GM23248 (cell line): Measurements from ENCODE around the gene FRAS1. TPM values are rescaled to one million over a fixed set of nuclear protein-coding genes. Genes with fewer than 3 reads are reported as not detected.

ENCODE experiments used
- DNase-seq: peaks from one replicate; pipeline ENCODE4 v3.0.0-alpha.2; 2015
- H2AFZ ChIP-seq: fragments of 200-600 bp; sonication (generic); 2 replicates; pipeline ENCODE4 v1.6.1; 2016; ENCODE audit warnings: antibody characterized with exemption
- H3F3A ChIP-seq: fragments of 200-600 bp; sonication (generic); 2 replicates; pipeline ENCODE4 v1.6.1; 2016; ENCODE audit warnings: mild to moderate bottlenecking, antibody characterized with exemption, mixed run types; ENCODE audit not compliant: insufficient read depth
- H3K27ac ChIP-seq: fragments of 200-600 bp; sonication (generic); 2 replicates; pipeline ENCODE4 v1.5.1; 2016; ENCODE audit warnings: mild to moderate bottlenecking
- H3K27me3 ChIP-seq: fragments of 200-600 bp; sonication (generic); replicated peaks from 2 replicates; pipeline ENCODE4 v1.6.1; 2016; ENCODE audit warnings: mild to moderate bottlenecking; ENCODE audit not compliant: insufficient read depth
- H3K36me3 ChIP-seq: fragments of 200-600 bp; sonication (generic); 2 replicates; pipeline ENCODE4 v1.6.1; 2016; ENCODE audit warnings: low read depth, mild to moderate bottlenecking
- H3K4me1 ChIP-seq: fragments of 200-600 bp; sonication (generic); 2 replicates; pipeline ENCODE4 v1.6.1; 2016; ENCODE audit warnings: mild to moderate bottlenecking; ENCODE audit not compliant: insufficient read depth
- H3K4me2 ChIP-seq: fragments of 200-600 bp; sonication (generic); one replicate; pipeline ENCODE4 v1.6.1; 2016; ENCODE audit warnings: mild to moderate bottlenecking; ENCODE audit not compliant: unreplicated experiment
- H3K4me3 ChIP-seq: fragments of 200-600 bp; sonication (generic); 2 replicates; pipeline ENCODE4 v1.5.1; 2016; ENCODE audit warnings: mild to moderate bottlenecking
- H3K79me2 ChIP-seq: fragments of 200-600 bp; sonication (generic); 2 replicates; pipeline ENCODE4 v1.6.1; 2016; ENCODE audit warnings: mild to moderate bottlenecking; ENCODE audit not compliant: insufficient read depth
- H3K9ac ChIP-seq: fragments of 200-600 bp; sonication (generic); 2 replicates; pipeline ENCODE4 v1.6.1; 2016; ENCODE audit warnings: mild to moderate bottlenecking
- H3K9me2 ChIP-seq: fragments of 200-600 bp; sonication (generic); 2 replicates; pipeline ENCODE4 v1.6.1; 2016; ENCODE audit warnings: mixed run types, mild to moderate bottlenecking, moderate library complexity; ENCODE audit not compliant: insufficient read depth
- H3K9me3 ChIP-seq: fragments of 200-600 bp; sonication (generic); one replicate; pipeline ENCODE4 v1.6.1; 2017; ENCODE audit warnings: low read depth
- H4K20me1 ChIP-seq: fragments of 200-600 bp; sonication (generic); 2 replicates; pipeline ENCODE4 v1.6.0; 2016; ENCODE audit not compliant: insufficient read depth
- EZH2 ChIP-seq: fragments of 200-600 bp; sonication (generic); IDR thresholded peaks from 2 replicates; pipeline ENCODE4 v1.6.1; 2018; ENCODE audit warnings: antibody characterized with exemption, mild to moderate bottlenecking; ENCODE audit not compliant: insufficient read depth, poor library complexity, severe bottlenecking
- EZH2phosphoT487 ChIP-seq: fragments of 200-600 bp; sonication (generic); IDR thresholded peaks from 2 replicates; pipeline ENCODE4 v1.6.1; 2018; ENCODE audit warnings: antibody characterized with exemption, moderate library complexity, mild to moderate bottlenecking, low read depth; ENCODE audit not compliant: insufficient read depth
- WGBS, 2 experiments: methylation state at CpG; one replicate each; pipeline ENCODE4 v1.1.6; 2015 to 2017; ENCODE audit warnings: low lambda C conversion rate in 2 of 2, low coverage in 1 of 2; ENCODE audit errors: missing lambda C conversion rate in 2 of 2; 5-methylcytosine and 5-hydroxymethylcytosine counted together
- in situ Hi-C: fragments of 300-500 bp; cut with MboI; formaldehyde crosslinking; loops from 2 replicates; pipeline ENCODE4 v1.15.0; 2020
- polyA plus RNA-seq: library from polyadenylated mRNA; unstranded; fragments of >200 nt; fragmentation: Nextera tagmentation; extraction: Ambion mirVana; gene quantifications from 2 replicates; pipeline ENCODE4 v1.2.1, GENCODE V29; 2016
- total RNA-seq: library from RNA; depleted of rRNA; stranded (reverse); fragments of >200 nt; shearing (Covaris generic); gene quantifications from 2 replicates; pipeline ENCODE4 v1.2.3, GENCODE V29; 2014

The FRAS1 gene
- total and polyA plus RNA-seq, 2 experiments from 2014 or later = 6.5 to 19.8 TPM

DNA sequence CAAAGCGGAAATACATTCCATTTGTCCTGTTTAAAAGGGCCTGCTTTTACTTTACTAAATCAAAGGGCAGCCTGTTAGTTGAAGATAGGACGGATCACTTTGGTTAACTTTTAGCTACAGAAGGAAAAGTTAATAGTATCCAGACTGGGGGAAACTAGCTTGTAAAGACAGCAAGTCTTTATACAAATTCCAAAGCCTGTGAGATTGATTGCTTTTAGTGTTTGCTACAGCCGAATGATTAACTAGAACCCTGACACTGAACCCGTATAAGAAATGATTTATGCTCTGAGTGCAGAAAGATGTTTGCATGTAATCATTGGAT, 93.4 kb downstream of the FRAS1 start:
- H3F3A ChIP-seq = no peaks in the 10 kb centered on the region
- H2AFZ ChIP-seq = no peak overlapping the region
- no peaks in the 10 kb centered on the region for H3K9me3 ChIP-seq
- WGBS, 2 experiments = 58 to 64% methylated on average over 4 of the region's 4 CpGs
- no peak for TF ChIP-seq EZH2phosphoT487
- no peak for TF ChIP-seq EZH2
- in situ Hi-C loops = no loop called here
- no peaks in the 10 kb centered on the region for H4K20me1 ChIP-seq
- H3K36me3 ChIP-seq = no peaks in the 10 kb centered on the region
- DNase-seq = no peak
- no peak overlapping the region for H3K27ac ChIP-seq
- no peaks in the 10 kb centered on the region for H3K79me2 ChIP-seq
- no peak overlapping the region for H3K4me3 ChIP-seq
- H3K4me1 ChIP-seq = no peaks in the 10 kb centered on the region
- H3K9me2 ChIP-seq = no peaks in the 10 kb centered on the region
- H3K4me2 ChIP-seq = no peak overlapping the region
- no peaks in the 10 kb centered on the region for H3K27me3 ChIP-seq
- no peak overlapping the region for H3K9ac ChIP-seq

- no peaks in the 10 kb centered on the region for H3K4me1 ChIP-seq
- H3F3A ChIP-seq = no peaks in the 10 kb centered on the region
- no peak overlapping the region for H2AFZ ChIP-seq
- no peak for TF ChIP-seq EZH2phosphoT487
- H3K4me3 ChIP-seq = no peak overlapping the region
- in situ Hi-C loops = no loop called here
- no peaks in the 10 kb centered on the region for H4K20me1 ChIP-seq
- H3K9me3 ChIP-seq = no peaks in the 10 kb centered on the region
- no peaks in the 10 kb centered on the region for H3K27me3 ChIP-seq
- no peak overlapping the region for H3K9ac ChIP-seq
- no peaks in the 10 kb centered on the region for H3K9me2 ChIP-seq
- no peak for DNase-seq
- no peak overlapping the region for H3K4me2 ChIP-seq
- 64 to 73% methylated on average over 3 of the region's 3 CpGs for WGBS, 2 experiments
- no peaks in the 10 kb centered on the region for H3K36me3 ChIP-seq
- no peaks in the 10 kb centered on the region for H3K79me2 ChIP-seq
- H3K27ac ChIP-seq = no peak overlapping the region
Observed at GRCh38 chr4:78152795-78153194, 95.7 kb downstream of the FRAS1 start.

DNA sequence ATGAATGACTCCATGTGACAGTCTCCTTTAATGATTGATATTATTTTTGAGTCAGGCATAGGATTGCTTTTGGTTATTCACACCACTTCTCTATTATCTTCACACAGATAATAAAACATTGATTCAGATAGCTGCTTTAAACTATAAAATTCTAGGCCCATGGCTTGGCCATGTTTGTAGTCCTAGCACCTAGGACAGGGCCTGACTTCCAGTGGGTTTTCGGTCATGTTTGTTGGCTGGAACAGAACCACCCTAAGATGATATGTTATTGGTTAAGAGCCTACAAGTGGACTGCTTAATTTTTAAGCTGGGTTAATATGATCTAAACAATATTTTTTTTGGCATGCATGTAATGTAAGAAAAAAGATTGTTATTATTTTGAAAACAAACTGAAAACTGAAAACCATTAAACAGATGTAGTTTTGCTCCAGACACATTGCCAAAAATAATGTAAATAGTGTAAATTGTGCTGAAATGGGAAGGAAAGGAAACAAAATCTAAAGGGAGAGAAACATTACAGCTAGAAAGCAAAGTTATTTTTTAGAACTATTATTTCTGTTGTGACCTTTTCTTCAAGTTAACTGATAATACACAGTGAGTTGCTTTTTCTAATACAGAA, 98.0 kb downstream of the FRAS1 start:
- no peaks in the 10 kb centered on the region for H3K4me1 ChIP-seq
- H3K79me2 ChIP-seq = no peaks in the 10 kb centered on the region
- no peaks in the 10 kb centered on the region for H4K20me1 ChIP-seq
- DNase-seq = no peak
- no peaks in the 10 kb centered on the region for H3K9me3 ChIP-seq
- in situ Hi-C loops = no loop called here
- H3K9ac ChIP-seq = no peak overlapping the region
- H3F3A ChIP-seq = no peaks in the 10 kb centered on the region
- no peak for TF ChIP-seq EZH2phosphoT487
- H3K9me2 ChIP-seq = no peaks in the 10 kb centered on the region
- no peak overlapping the region; the same call in 1 of the 2 replicates for H2AFZ ChIP-seq
- no peaks in the 10 kb centered on the region for H3K36me3 ChIP-seq
- no peak overlapping the region for H3K27ac ChIP-seq
- WGBS, 2 experiments = 97 to 100% methylated on average over 1 of the region's 1 CpG
- H3K4me2 ChIP-seq = no peak overlapping the region
- H3K4me3 ChIP-seq = no peak overlapping the region
- no peaks in the 10 kb centered on the region for H3K27me3 ChIP-seq

DNA sequence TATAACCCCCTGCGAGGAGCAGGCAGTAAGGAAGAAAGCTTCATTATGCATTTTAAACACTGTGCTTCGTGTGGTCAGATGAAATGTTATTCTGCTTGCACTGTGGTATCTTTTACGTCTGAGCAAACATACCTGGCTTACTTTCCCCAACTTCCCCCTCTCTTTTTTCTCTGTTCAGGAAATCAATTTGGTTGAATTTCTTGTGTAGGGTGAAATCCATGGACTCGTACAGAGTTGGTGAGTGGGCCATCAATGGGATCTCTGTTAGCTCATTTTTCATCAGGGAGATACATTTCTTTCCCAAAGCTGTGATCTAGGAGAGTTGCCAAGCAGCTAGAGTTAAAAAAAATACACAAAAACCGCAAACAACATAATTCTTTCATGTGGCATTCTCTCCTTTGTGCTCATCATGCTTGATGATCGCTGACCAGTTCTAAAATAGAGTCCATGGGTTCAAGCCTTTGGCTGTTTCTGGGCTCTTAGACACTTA, 98.5 kb downstream of the FRAS1 start:
- 62 to 64% methylated on average over 6 of the region's 6 CpGs for WGBS, 2 experiments
- no peak overlapping the region for H3K27ac ChIP-seq
- H3K4me2 ChIP-seq = no peak overlapping the region
- no peak overlapping the region for H3K9ac ChIP-seq
- H3K36me3 ChIP-seq = no peaks in the 10 kb centered on the region
- H2AFZ ChIP-seq = no peak overlapping the region; the same call in 1 of the 2 replicates
- DNase-seq = no peak
- no peaks in the 10 kb centered on the region for H3F3A ChIP-seq
- H3K79me2 ChIP-seq = no peaks in the 10 kb centered on the region
- no peaks in the 10 kb centered on the region for H3K9me3 ChIP-seq
- in situ Hi-C loops = no loop called here
- TF ChIP-seq EZH2phosphoT487 (no peak), EZH2 (no peak)
- H3K27me3 ChIP-seq = no peaks in the 10 kb centered on the region
- H3K4me3 ChIP-seq = no peak overlapping the region
- H3K9me2 ChIP-seq = no peaks in the 10 kb centered on the region
- no peaks in the 10 kb centered on the region for H3K4me1 ChIP-seq
- H4K20me1 ChIP-seq = no peaks in the 10 kb centered on the region

DNA sequence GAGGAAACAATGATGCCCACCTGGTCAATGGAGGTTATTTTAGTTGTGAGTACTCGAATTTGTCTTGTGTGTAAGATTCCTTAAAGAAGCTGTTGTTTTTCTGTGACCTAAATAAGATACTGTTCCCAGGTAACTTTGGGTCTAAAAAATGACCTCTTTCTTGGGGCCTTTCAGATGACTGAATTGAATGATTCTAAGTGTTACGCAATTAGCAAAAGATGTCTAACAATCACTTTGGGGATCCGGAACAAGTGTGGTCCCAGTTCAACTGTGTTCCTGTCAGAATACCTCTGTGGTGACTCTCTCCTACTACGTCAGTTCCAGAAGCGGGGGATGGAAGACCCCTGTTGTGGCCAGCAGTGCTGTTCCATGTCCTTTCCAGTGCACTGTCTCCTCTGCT, 99.4 kb downstream of the FRAS1 start:
- Histone ChIP-seq H3K4me3 (no peak overlapping the region), H2AFZ (no peak overlapping the region), H3K4me2 (no peak overlapping the region), H3K9ac (no peak overlapping the region), H3K9me2 (no peaks in the 10 kb centered on the region), H3K27ac (no peak overlapping the region), H4K20me1 (no peaks in the 10 kb centered on the region), H3K4me1 (no peaks in the 10 kb centered on the region), H3F3A (no peaks in the 10 kb centered on the region), H3K27me3 (no peaks in the 10 kb centered on the region), H3K9me3 (no peaks in the 10 kb centered on the region), H3K79me2 (no peaks in the 10 kb centered on the region), H3K36me3 (no peaks in the 10 kb centered on the region)
- in situ Hi-C loops = no loop called here
- whole genome bisulfite sequencing, 2 experiments = 91 to 93% methylated on average over 5 of the region's 5 CpGs
- TF ChIP-seq EZH2 (no peak), EZH2phosphoT487 (no peak)
- DNase-seq = no peak
